ENCODE data around the gene CRB2.

Gene CRB2

GRCh38 chr9:123336449-123336848 lies 19.5 kb upstream of the CRB2 start:
- TF ChIP-seq EGR1 (IDR thresholded peaks at IDR 0.05), result no peak
- no peak for TF ChIP-seq TCF12 (IDR thresholded peaks at IDR 0.05; ENCODE audit: low read depth)
- TF ChIP-seq CEBPB (IDR thresholded peaks at IDR 0.05), result no peak
- no peak for TF ChIP-seq TAF1 (IDR thresholded peaks at IDR 0.05; ENCODE audit: low read depth)
- TF ChIP-seq ZBTB7A (IDR thresholded peaks at IDR 0.05; ENCODE audit: low read depth), result no peak
- TF ChIP-seq MAX (IDR thresholded peaks at IDR 0.05), result no peak

DNA sequence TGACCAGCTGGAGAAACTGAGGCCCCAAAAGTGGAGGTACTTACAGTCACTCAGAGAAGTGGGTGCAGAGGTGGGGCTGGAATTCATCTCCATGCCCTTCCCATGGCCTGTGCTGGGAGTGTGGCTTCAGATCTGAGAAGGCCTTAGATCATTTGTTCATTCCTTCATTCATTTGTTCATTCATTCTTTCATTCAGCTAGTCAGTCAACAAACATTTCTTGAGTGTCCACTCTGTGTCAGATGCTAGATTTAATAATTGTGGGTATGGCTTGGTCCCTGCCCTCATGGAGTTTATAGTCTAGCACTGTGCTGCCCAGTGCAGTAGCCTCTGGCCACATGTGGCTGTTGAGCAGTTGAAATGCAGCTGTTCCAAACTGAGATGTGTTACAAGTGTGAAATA lies 19.0 kb upstream of the CRB2 start:
- TF ChIP-seq, protein P1, sequence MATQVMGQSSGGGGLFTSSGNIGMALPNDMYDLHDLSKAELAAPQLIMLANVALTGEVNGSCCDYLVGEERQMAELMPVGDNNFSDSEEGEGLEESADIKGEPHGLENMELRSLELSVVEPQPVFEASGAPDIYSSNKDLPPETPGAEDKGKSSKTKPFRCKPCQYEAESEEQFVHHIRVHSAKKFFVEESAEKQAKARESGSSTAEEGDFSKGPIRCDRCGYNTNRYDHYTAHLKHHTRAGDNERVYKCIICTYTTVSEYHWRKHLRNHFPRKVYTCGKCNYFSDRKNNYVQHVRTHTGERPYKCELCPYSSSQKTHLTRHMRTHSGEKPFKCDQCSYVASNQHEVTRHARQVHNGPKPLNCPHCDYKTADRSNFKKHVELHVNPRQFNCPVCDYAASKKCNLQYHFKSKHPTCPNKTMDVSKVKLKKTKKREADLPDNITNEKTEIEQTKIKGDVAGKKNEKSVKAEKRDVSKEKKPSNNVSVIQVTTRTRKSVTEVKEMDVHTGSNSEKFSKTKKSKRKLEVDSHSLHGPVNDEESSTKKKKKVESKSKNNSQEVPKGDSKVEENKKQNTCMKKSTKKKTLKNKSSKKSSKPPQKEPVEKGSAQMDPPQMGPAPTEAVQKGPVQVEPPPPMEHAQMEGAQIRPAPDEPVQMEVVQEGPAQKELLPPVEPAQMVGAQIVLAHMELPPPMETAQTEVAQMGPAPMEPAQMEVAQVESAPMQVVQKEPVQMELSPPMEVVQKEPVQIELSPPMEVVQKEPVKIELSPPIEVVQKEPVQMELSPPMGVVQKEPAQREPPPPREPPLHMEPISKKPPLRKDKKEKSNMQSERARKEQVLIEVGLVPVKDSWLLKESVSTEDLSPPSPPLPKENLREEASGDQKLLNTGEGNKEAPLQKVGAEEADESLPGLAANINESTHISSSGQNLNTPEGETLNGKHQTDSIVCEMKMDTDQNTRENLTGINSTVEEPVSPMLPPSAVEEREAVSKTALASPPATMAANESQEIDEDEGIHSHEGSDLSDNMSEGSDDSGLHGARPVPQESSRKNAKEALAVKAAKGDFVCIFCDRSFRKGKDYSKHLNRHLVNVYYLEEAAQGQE (IDR thresholded peaks at IDR 0.05; ENCODE audit: low read depth), result no peak
- TF ChIP-seq MAX (IDR thresholded peaks at IDR 0.05) (no peak), NFIC (IDR thresholded peaks at IDR 0.05) (no peak), TAF1 (IDR thresholded peaks at IDR 0.05; ENCODE audit: low read depth) (no peak), EGR1 (IDR thresholded peaks at IDR 0.05) (no peak), FOXM1 (IDR thresholded peaks at IDR 0.05; ENCODE audit: borderline replicate concordance, low read depth) (no peak), EP300 (IDR thresholded peaks at IDR 0.05; ENCODE audit: borderline replicate concordance) (no peak), ZBTB7A (IDR thresholded peaks at IDR 0.05; ENCODE audit: low read depth) (no peak), CREB1 (IDR thresholded peaks at IDR 0.05; ENCODE audit: low read depth) (no peak), TEAD4 (IDR thresholded peaks at IDR 0.05) (no peak), RAD21 (IDR thresholded peaks at IDR 0.05; ENCODE audit: low read depth) (no peak), CEBPB (IDR thresholded peaks at IDR 0.05) (no peak), USF1 (IDR thresholded peaks at IDR 0.05) (no peak), TCF12 (IDR thresholded peaks at IDR 0.05; ENCODE audit: low read depth) (no peak), YY1 (IDR thresholded peaks at IDR 0.05; ENCODE audit: low read depth) (no peak)

DNA sequence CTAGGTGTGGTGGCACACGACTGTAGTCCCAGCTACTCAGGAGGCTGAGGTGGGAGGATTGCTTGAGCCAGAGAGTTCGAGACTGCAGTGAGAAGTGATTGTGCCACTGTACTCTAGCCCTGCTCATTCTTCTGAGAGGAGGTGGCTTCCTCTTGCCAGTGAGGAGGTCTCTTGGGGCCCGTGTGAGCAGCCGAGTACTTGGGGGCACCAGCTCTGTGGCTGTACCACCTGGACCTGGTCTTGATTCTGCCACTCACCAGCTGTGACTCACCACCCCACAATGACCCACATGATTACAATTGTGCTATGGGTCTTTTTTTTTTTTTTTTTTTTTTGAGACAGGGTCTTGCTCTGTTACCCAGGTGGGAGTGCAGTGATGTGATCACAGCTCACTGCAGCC lies 18.0 kb upstream of the CRB2 start:
- TF ChIP-seq RAD21 (IDR thresholded peaks at IDR 0.05; ENCODE audit: low read depth), result no peak
- TF ChIP-seq, protein P1 (IDR thresholded peaks at IDR 0.05; ENCODE audit: low read depth), result no peak
- TF ChIP-seq USF1 (IDR thresholded peaks at IDR 0.05), result no peak
- TF ChIP-seq CEBPB (IDR thresholded peaks at IDR 0.05), result no peak
- TF ChIP-seq ZBTB7A (IDR thresholded peaks at IDR 0.05; ENCODE audit: low read depth), result no peak
- no peak for TF ChIP-seq NFIC (IDR thresholded peaks at IDR 0.05)
- TF ChIP-seq YY1 (IDR thresholded peaks at IDR 0.05; ENCODE audit: low read depth), result no peak
- TF ChIP-seq CREB1 (IDR thresholded peaks at IDR 0.05; ENCODE audit: low read depth), result no peak
- TF ChIP-seq TAF1 (IDR thresholded peaks at IDR 0.05; ENCODE audit: low read depth), result no peak
- TF ChIP-seq MAX (IDR thresholded peaks at IDR 0.05), result no peak
- TF ChIP-seq EP300 (IDR thresholded peaks at IDR 0.05; ENCODE audit: borderline replicate concordance), result no peak
- TF ChIP-seq TCF12 (IDR thresholded peaks at IDR 0.05; ENCODE audit: low read depth), result no peak
- no peak for TF ChIP-seq EGR1 (IDR thresholded peaks at IDR 0.05)

DNA sequence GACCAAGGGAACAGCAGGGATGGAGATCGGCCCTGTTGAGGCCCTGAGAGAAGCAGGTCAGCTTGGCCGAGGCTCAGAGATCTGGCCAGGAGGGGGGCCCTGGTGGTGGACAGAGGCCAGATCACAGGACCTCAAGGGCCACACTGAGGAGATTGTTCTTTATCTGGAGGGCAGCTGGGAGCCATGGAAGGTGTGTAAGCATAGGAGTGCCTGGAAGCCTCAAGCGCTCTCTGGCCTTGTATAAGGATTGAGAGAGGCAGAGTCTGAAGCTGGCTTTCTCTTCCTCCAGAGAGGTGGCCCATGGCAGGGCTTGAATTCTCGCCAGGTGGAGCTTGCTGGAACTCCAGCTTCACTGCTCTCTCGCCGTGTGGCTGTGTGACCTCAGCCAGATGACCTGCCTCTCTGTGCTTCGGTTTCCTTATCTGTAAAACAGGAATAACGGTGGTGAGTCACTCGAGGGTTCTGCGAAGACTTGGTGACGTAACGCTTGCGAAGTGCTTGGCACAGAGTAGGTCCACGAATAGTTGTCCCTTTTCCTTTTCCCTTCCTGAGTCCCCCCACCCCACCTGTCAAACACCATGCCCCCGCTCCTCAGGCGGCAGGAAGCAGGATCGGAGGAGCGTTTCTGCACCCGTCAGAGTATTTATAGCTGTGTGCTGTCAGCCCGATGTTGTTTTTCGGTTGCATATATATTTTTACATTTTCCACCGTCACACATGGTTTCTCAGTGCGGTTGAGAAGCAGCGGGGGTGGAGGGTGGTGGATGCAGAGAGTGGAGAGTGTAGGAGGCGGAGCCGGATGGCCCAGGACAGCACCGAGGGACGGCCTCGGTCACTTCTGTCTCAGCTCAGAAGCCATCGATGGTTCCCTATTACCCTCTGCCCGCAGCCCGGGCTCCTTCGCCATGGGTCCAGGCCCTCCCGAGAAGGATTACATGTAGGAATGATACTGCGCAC lies 17.0 kb upstream of the CRB2 start:
- TF ChIP-seq ZBTB7A (IDR thresholded peaks at IDR 0.05; ENCODE audit: low read depth) (no peak), EP300 (IDR thresholded peaks at IDR 0.05; ENCODE audit: borderline replicate concordance) (no peak), CEBPB (IDR thresholded peaks at IDR 0.05) (no peak), RAD21 (IDR thresholded peaks at IDR 0.05; ENCODE audit: low read depth) (no peak), NFIC (IDR thresholded peaks at IDR 0.05) (no peak), USF1 (IDR thresholded peaks at IDR 0.05) (no peak), FOXM1 (IDR thresholded peaks at IDR 0.05; ENCODE audit: borderline replicate concordance, low read depth) (no peak), MAX (IDR thresholded peaks at IDR 0.05) (no peak), TCF12 (IDR thresholded peaks at IDR 0.05; ENCODE audit: low read depth) (no peak), TEAD4 (IDR thresholded peaks at IDR 0.05) (no peak), YY1 (IDR thresholded peaks at IDR 0.05; ENCODE audit: low read depth) (no peak), TAF1 (IDR thresholded peaks at IDR 0.05; ENCODE audit: low read depth) (no peak), EGR1 (IDR thresholded peaks at IDR 0.05) (no peak), CREB1 (IDR thresholded peaks at IDR 0.05; ENCODE audit: low read depth) (no peak)
- TF ChIP-seq, protein P1 (IDR thresholded peaks at IDR 0.05; ENCODE audit: low read depth), result no peak
